H1 (cell line): Measurements from ENCODE around the gene MAP1B. TPM values are rescaled to one million over a fixed set of nuclear protein-coding genes. Genes with fewer than 3 reads are reported as not detected.

Experiments used
- CTCF ChIA-PET: fragments of 300-600 bp; sonication (Branson Sonifier 250); formaldehyde crosslinking; loops from one replicate; lab custom pipeline; 2021; ENCODE audit not compliant: partially characterized antibody; lab: Charles Lee
- POLR2A ChIA-PET: fragments of 300-600 bp; sonication (Branson Sonifier 250); formaldehyde crosslinking; loops from one replicate; lab custom pipeline; 2021; ENCODE audit warnings: inconsistent platforms; ENCODE audit not compliant: partially characterized antibody; lab: Charles Lee
- DNase-seq, 2 experiments: peaks; one replicate each; pipeline versions ENCODE4 v3.0.0 to v3.0.0-alpha.2; 2010 to 2022; ENCODE audit warnings: low spot score in 2 of 2, low read depth in 1 of 2, mixed read lengths in 1 of 2
- FAIRE-seq: peaks from 2 replicates; lab custom pipeline; 2011; peaks lifted over from hg19 to GRCh38; lab: Jason Lieb, UNC
- H2AFZ ChIP-seq: 2 replicates; pipeline ENCODE4 v1.8.1; 2012; ENCODE audit warnings: low read length, inconsistent platforms
- H2AK5ac ChIP-seq: 2 replicates; pipeline ENCODE4 v1.6.1; 2013; ENCODE audit warnings: low read depth, low read length
- H2BK120ac ChIP-seq: replicated peaks from 2 replicates; pipeline ENCODE3; 2013; ENCODE audit warnings: low read depth, low read length, inconsistent platforms
- H2BK12ac ChIP-seq: 2 replicates; pipeline ENCODE4 v1.6.1; 2013; ENCODE audit warnings: low read depth, low read length
- H2BK15ac ChIP-seq: 2 replicates; pipeline ENCODE4 v1.6.1; 2013; ENCODE audit warnings: low read length
- H2BK20ac ChIP-seq: 2 replicates; pipeline ENCODE4 v1.6.1; 2013; ENCODE audit warnings: low read length
- H2BK5ac ChIP-seq: 2 replicates; pipeline ENCODE4 v1.6.1; 2013; ENCODE audit warnings: low read depth, low read length
- H3K14ac ChIP-seq: 2 replicates; pipeline ENCODE4 v1.6.1; 2013; ENCODE audit warnings: inconsistent platforms; ENCODE audit not compliant: insufficient read length
- H3K18ac ChIP-seq: 2 replicates; pipeline ENCODE4 v1.6.1; 2013; ENCODE audit warnings: low read length; ENCODE audit errors: extremely low read depth
- H3K23ac ChIP-seq: 2 replicates; pipeline ENCODE4 v1.6.1; 2013; ENCODE audit warnings: inconsistent platforms; ENCODE audit not compliant: insufficient read length
- H3K23me2 ChIP-seq: 2 replicates; pipeline ENCODE4 v1.6.1; 2013; ENCODE audit warnings: low read depth, low read length
- H3K27ac ChIP-seq: 2 replicates; pipeline ENCODE4 v1.6.1; 2011; ENCODE audit warnings: low read depth, low read length, inconsistent platforms
- H3K27me3 ChIP-seq, 4 experiments: replicated peaks in 1 of 4; 1 replicate in 1 of 4; 2 replicates in 3 of 4; pipeline versions ENCODE4 v1.6.1 to v1.8.1; 2011 to 2013; ENCODE audit warnings: low read length in 3 of 4, mild to moderate bottlenecking in 3 of 4, inconsistent platforms in 2 of 4, mixed read lengths in 2 of 4, moderate library complexity in 1 of 4; ENCODE audit not compliant: control insufficient read depth in 3 of 4, insufficient read depth in 3 of 4; ENCODE audit errors: extremely low read depth in 1 of 4
- H3K36me3 ChIP-seq, 4 experiments: 2 replicates each; pipeline versions ENCODE4 v1.6.1 to v1.8.1; 2011 to 2013; ENCODE audit warnings: mild to moderate bottlenecking in 4 of 4, low read length in 3 of 4, moderate library complexity in 2 of 4, control low read depth in 1 of 4, inconsistent platforms in 1 of 4; ENCODE audit not compliant: insufficient read depth in 4 of 4, control insufficient read depth in 2 of 4
- H3K4ac ChIP-seq: replicated peaks from 2 replicates; pipeline ENCODE3; 2013; ENCODE audit warnings: low read length, low read depth, mixed read lengths, inconsistent platforms; ENCODE audit not compliant: insufficient read length
- H3K4me1 ChIP-seq, 4 experiments: replicated peaks in 1 of 4; 1 replicate in 1 of 4; 2 replicates in 3 of 4; pipeline versions ENCODE4 v1.6.1 to v1.8.1; 2011 to 2013; ENCODE audit warnings: low read length in 3 of 4, inconsistent platforms in 2 of 4, mixed read lengths in 1 of 4; ENCODE audit not compliant: insufficient read depth in 4 of 4, control insufficient read depth in 3 of 4
- H3K4me2 ChIP-seq, 2 experiments: 2 replicates each; pipeline versions ENCODE4 v1.6.1 to v1.8.1; 2011 to 2013; ENCODE audit warnings: low read depth in 2 of 2, low read length in 2 of 2, control low read depth in 1 of 2, inconsistent platforms in 1 of 2, mild to moderate bottlenecking in 1 of 2; ENCODE audit not compliant: insufficient read depth in 1 of 2
- H3K4me3 ChIP-seq, 4 experiments: fragments of 200-600, 300-600 bp in 1 of 4; sonication (generic), shearing (Covaris generic), sonication (Bioruptor Twin) in 1 of 4; 2 replicates each; pipeline versions ENCODE4 v1.5.1 to v1.8.1; 2011 to 2016; ENCODE audit warnings: low read length in 4 of 4, low read depth in 3 of 4, control low read depth in 2 of 4, inconsistent platforms in 2 of 4, mild to moderate bottlenecking in 2 of 4, mixed read lengths in 1 of 4, moderate library complexity in 1 of 4; ENCODE audit not compliant: insufficient read depth in 2 of 4; ENCODE audit errors: extremely low read depth in 1 of 4
- H3K56ac ChIP-seq: replicated peaks from 2 replicates; pipeline ENCODE3; 2013; ENCODE audit warnings: low read depth, mild to moderate bottlenecking, mixed read lengths, low read length, inconsistent platforms; ENCODE audit not compliant: insufficient read length
- H3K79me1 ChIP-seq: 2 replicates; pipeline ENCODE4 v1.6.1; 2013; ENCODE audit warnings: low read depth, low read length, control low read depth
- H3K79me2 ChIP-seq, 2 experiments: 2 replicates each; pipeline versions ENCODE4 v1.6.1 to v1.8.1; 2012 to 2013; ENCODE audit warnings: low read length in 2 of 2, mild to moderate bottlenecking in 2 of 2, inconsistent platforms in 1 of 2; ENCODE audit not compliant: insufficient read depth in 2 of 2, control insufficient read depth in 1 of 2
- H3K9ac ChIP-seq, 4 experiments: replicated peaks in 1 of 4; 1 replicate in 1 of 4; 2 replicates in 3 of 4; pipeline versions ENCODE4 v1.6.1 to v1.8.1; 2011 to 2013; ENCODE audit warnings: low read depth in 3 of 4, low read length in 3 of 4, control low read depth in 2 of 4, mild to moderate bottlenecking in 2 of 4, moderate library complexity in 2 of 4, inconsistent platforms in 1 of 4; ENCODE audit errors: extremely low read depth in 1 of 4
- H3K9me3 ChIP-seq, 2 experiments: 2 replicates each; pipeline versions ENCODE4 v1.6.1 to v1.8.1; 2012 to 2013; ENCODE audit warnings: mild to moderate bottlenecking in 2 of 2, moderate library complexity in 2 of 2, control low read depth in 1 of 2, inconsistent platforms in 1 of 2, low read depth in 1 of 2, low read length in 1 of 2, mixed read lengths in 1 of 2; ENCODE audit not compliant: insufficient read depth in 2 of 2
- H4K20me1 ChIP-seq, 2 experiments: replicated peaks in 1 of 2; 2 replicates each; pipeline versions ENCODE3 to v1.8.1; 2011 to 2013; ENCODE audit warnings: inconsistent platforms in 2 of 2, low read length in 2 of 2, mild to moderate bottlenecking in 1 of 2; ENCODE audit not compliant: insufficient read depth in 2 of 2, control insufficient read depth in 1 of 2
- H4K5ac ChIP-seq: 2 replicates; pipeline ENCODE4 v1.6.1; 2013; ENCODE audit warnings: low read length, low read depth, mixed read lengths, inconsistent platforms; ENCODE audit not compliant: insufficient read length
- H4K8ac ChIP-seq: 2 replicates; pipeline ENCODE4 v1.8.0; 2013; ENCODE audit warnings: mild to moderate bottlenecking, moderate library complexity, low read length, inconsistent platforms; ENCODE audit not compliant: insufficient read depth; ENCODE audit errors: extremely low read depth
- H4K91ac ChIP-seq: replicated peaks from 2 replicates; pipeline ENCODE3; 2013; ENCODE audit warnings: low read length, mixed read lengths, inconsistent platforms; ENCODE audit not compliant: insufficient read length
- BRCA1 ChIP-seq: IDR thresholded peaks from 2 replicates; pipeline ENCODE4 v1.6.1; 2012; ENCODE audit warnings: low read depth, low read length, improper control_type of control experiment
- CHD1 ChIP-seq: IDR thresholded peaks from 2 replicates; pipeline ENCODE4 v1.6.1; 2012; ENCODE audit warnings: low read depth, low read length, improper control_type of control experiment
- CREB1 ChIP-seq: IDR thresholded peaks from 2 replicates; pipeline ENCODE4 v1.6.1; 2012; ENCODE audit warnings: inconsistent platforms
- EZH2 ChIP-seq: fragments of 200-600 bp; sonication (generic); IDR thresholded peaks from 2 replicates; pipeline ENCODE4 v1.7.1; 2012; ENCODE audit warnings: low read depth, mild to moderate bottlenecking, moderate library complexity, low read length, inconsistent platforms; ENCODE audit not compliant: severe bottlenecking
- HDAC6 ChIP-seq: IDR thresholded peaks from one replicate; pipeline ENCODE4 v1.7.1; 2012; ENCODE audit warnings: low read depth, mild to moderate bottlenecking, inconsistent platforms, low read length, moderate library complexity
- JUN ChIP-seq: IDR thresholded peaks from 2 replicates; pipeline ENCODE4 v1.6.1; 2011; ENCODE audit warnings: low read depth, mild to moderate bottlenecking, improper control_type of control experiment, low read length
- MAFK ChIP-seq: IDR thresholded peaks from 2 replicates; pipeline ENCODE4 v1.6.1; 2012; ENCODE audit warnings: low read depth, mild to moderate bottlenecking, improper control_type of control experiment, low read length
- NRF1 ChIP-seq: IDR thresholded peaks from 2 replicates; pipeline ENCODE4 v1.6.1; 2011; ENCODE audit warnings: mild to moderate bottlenecking, low read depth, low read length, improper control_type of control experiment
- POU5F1 ChIP-seq: IDR thresholded peaks from 2 replicates; pipeline ENCODE4 v1.6.1; 2011; ENCODE audit warnings: low read depth, mild to moderate bottlenecking, low read length, moderate library complexity
- SIX5 ChIP-seq: IDR thresholded peaks from 2 replicates; pipeline ENCODE4 v1.6.1; 2011; ENCODE audit warnings: mild to moderate bottlenecking, low read depth, low read length
- SP4 ChIP-seq: IDR thresholded peaks from 2 replicates; pipeline ENCODE4 v1.6.1; 2012; ENCODE audit warnings: low read length, inconsistent platforms
- SUZ12 ChIP-seq: fragments of 200-600 bp; sonication (generic); IDR thresholded peaks from 2 replicates; pipeline ENCODE4 v1.6.1; 2012; ENCODE audit warnings: mild to moderate bottlenecking, inconsistent platforms, low read length, moderate library complexity, mixed read lengths
- TEAD4 ChIP-seq: IDR thresholded peaks from 2 replicates; pipeline ENCODE4 v1.6.1; 2012; ENCODE audit warnings: low read depth, low read length, inconsistent platforms, mixed read lengths
- WGBS, 2 experiments: shearing (Covaris generic) in 1 of 2; methylation state at CpG; one replicate each; pipeline versions ENCODE4 v1.1.6 to v1.1.7; 2013 to 2015; ENCODE audit warnings: low lambda C conversion rate in 2 of 2, mixed read lengths in 2 of 2, inconsistent platforms in 1 of 2, low coverage in 1 of 2, missing lambda C conversion rate in 1 of 2; ENCODE audit not compliant: insufficient replicate concordance in 2 of 2, insufficient coverage in 1 of 2, insufficient read length in 1 of 2; ENCODE audit errors: extremely low coverage in 1 of 2, missing lambda C conversion rate in 1 of 2; 5-methylcytosine and 5-hydroxymethylcytosine counted together
- polyA plus RNA-seq, 7 experiments: library from polyadenylated mRNA; depleted of rRNA in 3 of 7; stranded (reverse) in 5 of 7; unstranded in 2 of 7; fragments of >200 nt in 5 of 7; fragments of 200-250 nt in 2 of 7; gene quantifications; 1 replicate in 5 of 7; 2 replicates in 1 of 7; 4 replicates in 1 of 7; pipeline versions ENCODE4 v1.2.1 to v1.2.3, GENCODE V29; 2011 to 2013; ENCODE audit warnings: missing spikeins in 2 of 7, mixed read lengths in 2 of 7
- total RNA-seq: library from RNA; stranded (reverse); fragmentation: NEBNext Ultra II Directional; extraction: Animal tissue kit (Norgen Biotek cat#: 25700); gene quantifications from 2 replicates; pipeline ENCODE4 v1.2.1, GENCODE V29; 2021

The MAP1B gene
- total and polyA plus RNA-seq, 2 of the 8 experiments (the other 6 are each of a cell fraction or from before 2014, with no cell fraction given): 24.5 to 120 TPM

DNA sequence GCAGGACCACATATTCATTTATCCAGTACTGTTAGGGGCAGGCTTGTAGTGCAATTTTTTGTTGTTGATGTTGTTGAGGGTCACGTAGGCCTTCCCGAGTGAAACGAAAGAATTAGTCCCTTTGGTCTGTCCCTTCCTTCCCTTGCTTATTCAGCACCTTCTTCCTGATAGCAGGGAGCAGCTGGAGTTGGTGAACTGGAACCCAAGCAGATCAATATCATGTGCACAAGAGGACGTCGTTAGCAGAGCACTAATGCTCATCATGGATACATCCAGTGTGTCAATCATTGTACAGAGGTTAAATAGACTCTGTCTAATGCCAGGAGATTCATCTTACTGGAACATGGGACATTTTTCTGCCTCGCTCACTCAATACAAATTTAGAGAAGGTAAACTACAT, 33.0 kb upstream of the MAP1B start:
- no peak overlapping the region for H2BK12ac ChIP-seq
- H3K36me3 ChIP-seq: no peaks in the 10 kb centered on the region
- FAIRE-seq (no peak), DNase-seq (no peak)
- no peak overlapping the region for H3K4me3 ChIP-seq
- H4K5ac ChIP-seq: no peak overlapping the region
- no peak overlapping the region for H3K14ac ChIP-seq
- no peaks in the 10 kb centered on the region for H4K20me1 ChIP-seq
- H3K4me1 ChIP-seq: peaks cover 2 to 7% (median 4%) of the 10 kb centered on the region in 4 experiments; a peak in 3 of 7 replicates
- no peak overlapping the region for H3K9ac ChIP-seq
- H3K23me2 ChIP-seq: no peaks in the 10 kb centered on the region
- no peak overlapping the region for H3K18ac ChIP-seq
- no peak overlapping the region for H3K23ac ChIP-seq
- H2BK5ac ChIP-seq: no peak overlapping the region
- no peak overlapping the region for H4K8ac ChIP-seq
- 95% methylated on average over 6 of the region's 6 CpGs; no CpG with 5 or more reads in 1 of the 2 experiments for WGBS, 2 experiments
- no peak overlapping the region for H2BK20ac ChIP-seq
- H4K91ac ChIP-seq: no peak overlapping the region
- H3K27me3 ChIP-seq: no peaks in the 10 kb centered on the region
- H3K9me3 ChIP-seq: no peaks in the 10 kb centered on the region
- H2AK5ac ChIP-seq: no peak overlapping the region
- no peak overlapping the region for H2BK120ac ChIP-seq
- CTCF ChIA-PET: interaction anchor here (1.3 to 1.7 kb wide), 2 partner anchors 21 to 26 kb away, joined by 3 read pairs; no protein-coding TSS in a partner anchor
- POLR2A ChIA-PET: no interaction called here
- H3K27ac ChIP-seq: no peak overlapping the region
- H2BK15ac ChIP-seq: no peak overlapping the region
- no peaks in the 10 kb centered on the region for H3K79me2 ChIP-seq
- H3K79me1 ChIP-seq: no peaks in the 10 kb centered on the region
- H3K4ac ChIP-seq: no peak overlapping the region
- H2AFZ ChIP-seq: 0 out of 2 replicates have a peak overlapping the region, but pooled peaks have one; percentile 51
- H3K4me2 ChIP-seq: no peak overlapping the region
- no peak overlapping the region for H3K56ac ChIP-seq
- TF ChIP-seq SIX5 (no peak), CHD1 (no peak), POU5F1 (no peak), TEAD4 (no peak), NRF1 (no peak), SP4 (no peak), EZH2 (no peak), CREB1 (no peak), MAFK (no peak), SUZ12 (no peak), HDAC6 (no peak), BRCA1 (no peak), JUN (no peak)
